Gastrocnemius medialis (tissue), 4 donors: ENCODE results near the gene ANTXR1.

ENCODE experiments used
- POLR2A ChIP-seq, 2 donors: fragments of 450-650 bp; IDR thresholded peaks; one replicate each; pipeline ENCODE4 v1.6.1; 2017; ENCODE audit warnings: antibody characterized with exemption in 2 of 2, mild to moderate bottlenecking in 2 of 2, moderate library complexity in 2 of 2
- TF ChIP-seq, protein P1 (sequence below), 5 experiments: fragments of 450-650 bp in 3 of 5; fragments of 200-600 bp in 2 of 5; sonication (generic) in 2 of 5; IDR thresholded peaks in 4 of 5; conservative IDR thresholded peaks in 1 of 5; 1 replicate in 4 of 5; 2 replicates in 1 of 5; pipeline ENCODE4 v1.5.1; 2016 to 2019; ENCODE audit warnings: antibody characterized with exemption in 5 of 5, mild to moderate bottlenecking in 3 of 5, moderate library complexity in 3 of 5

DNA sequence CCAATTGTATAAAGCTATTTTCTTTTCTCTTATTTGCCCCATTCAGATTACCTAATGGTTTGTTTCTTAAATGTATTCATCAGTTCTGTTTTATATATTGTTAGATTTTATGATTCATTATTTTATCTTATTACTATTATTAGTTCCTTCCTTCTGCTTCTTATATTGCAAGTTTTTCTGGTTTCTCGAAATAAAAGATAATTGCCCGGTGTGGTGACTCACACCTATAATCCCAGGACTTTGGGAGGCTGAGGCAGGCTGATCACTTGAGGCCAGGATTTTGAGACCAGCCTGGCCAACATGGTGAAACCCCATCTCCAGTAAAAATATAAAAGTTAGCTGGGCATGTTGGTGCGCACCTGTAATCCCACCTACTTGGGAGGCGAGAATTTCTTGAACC, 37.8 kb downstream of the ANTXR1 start:
- TF ChIP-seq, protein P1, sequence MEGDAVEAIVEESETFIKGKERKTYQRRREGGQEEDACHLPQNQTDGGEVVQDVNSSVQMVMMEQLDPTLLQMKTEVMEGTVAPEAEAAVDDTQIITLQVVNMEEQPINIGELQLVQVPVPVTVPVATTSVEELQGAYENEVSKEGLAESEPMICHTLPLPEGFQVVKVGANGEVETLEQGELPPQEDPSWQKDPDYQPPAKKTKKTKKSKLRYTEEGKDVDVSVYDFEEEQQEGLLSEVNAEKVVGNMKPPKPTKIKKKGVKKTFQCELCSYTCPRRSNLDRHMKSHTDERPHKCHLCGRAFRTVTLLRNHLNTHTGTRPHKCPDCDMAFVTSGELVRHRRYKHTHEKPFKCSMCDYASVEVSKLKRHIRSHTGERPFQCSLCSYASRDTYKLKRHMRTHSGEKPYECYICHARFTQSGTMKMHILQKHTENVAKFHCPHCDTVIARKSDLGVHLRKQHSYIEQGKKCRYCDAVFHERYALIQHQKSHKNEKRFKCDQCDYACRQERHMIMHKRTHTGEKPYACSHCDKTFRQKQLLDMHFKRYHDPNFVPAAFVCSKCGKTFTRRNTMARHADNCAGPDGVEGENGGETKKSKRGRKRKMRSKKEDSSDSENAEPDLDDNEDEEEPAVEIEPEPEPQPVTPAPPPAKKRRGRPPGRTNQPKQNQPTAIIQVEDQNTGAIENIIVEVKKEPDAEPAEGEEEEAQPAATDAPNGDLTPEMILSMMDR (IDR thresholded peaks at IDR 0.05 in 4 of 5, conservative IDR thresholded peaks at IDR 0.05 in 1 of 5): no peak
- no peak for TF ChIP-seq POLR2A (IDR thresholded peaks at IDR 0.05)
